GM10847 (cell line): ENCODE results near the gene METTL24.

Experiments
- POLR2A ChIP-seq: IDR thresholded peaks from 2 replicates; pipeline ENCODE4 v1.6.1; 2011; ENCODE audit not compliant: insufficient read length; ENCODE audit errors: extremely low read depth

METTL24 gene

DNA sequence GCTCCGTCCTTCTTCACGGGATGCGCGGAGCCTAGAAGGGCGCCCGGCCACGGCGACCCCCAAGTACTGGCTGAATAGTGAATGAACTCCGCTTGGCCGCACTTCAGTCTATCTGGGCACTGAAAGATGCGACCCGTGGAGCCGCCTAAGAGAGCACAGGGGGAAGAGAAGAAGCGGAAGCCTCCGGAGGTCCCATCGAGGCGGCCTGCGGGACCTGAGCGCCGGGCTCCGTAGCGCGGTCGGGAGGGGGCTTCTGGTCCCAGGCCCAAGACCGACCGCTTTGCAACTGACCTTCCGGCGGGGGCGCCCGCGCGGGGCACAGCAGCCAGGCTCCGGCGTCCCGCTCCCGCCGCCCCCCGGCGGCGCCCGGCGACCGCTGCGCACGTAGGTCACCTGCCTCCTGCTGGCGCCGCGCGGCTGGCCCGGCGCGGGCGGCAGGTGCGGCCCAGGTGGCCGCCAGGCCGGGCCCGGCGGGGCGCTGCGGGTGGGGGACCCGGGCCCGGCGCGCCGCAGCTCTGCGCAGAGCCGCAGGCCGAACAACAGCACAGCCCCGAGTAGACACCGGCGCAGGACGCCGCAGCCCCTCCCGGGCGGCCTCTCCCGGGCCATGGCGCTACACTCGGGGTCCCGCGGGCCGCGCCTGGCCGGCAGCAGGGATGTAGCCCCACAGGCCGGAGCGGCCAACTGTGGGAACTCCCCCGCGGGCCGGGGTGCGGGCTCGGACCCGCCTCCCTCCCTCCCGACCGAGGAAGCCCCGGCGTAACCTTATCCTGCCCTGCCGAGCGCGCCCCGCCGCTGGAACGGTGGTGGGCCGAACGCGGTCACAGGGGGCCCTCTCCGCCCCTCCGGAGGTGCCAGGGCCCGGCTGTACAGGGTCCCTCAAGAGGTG lies at the start of gene METTL24:
Gene METTL24, minus strand, starts transcription at position 686 of the 889 bp plus-strand sequence. Its CDS starts 77 bp downstream, at position 609.
- no peak for TF ChIP-seq POLR2A

GRCh38 chr6:110404607-110405006 lies 46.5 kb upstream of the METTL24 start:
- TF ChIP-seq POLR2A, result no peak

DNA sequence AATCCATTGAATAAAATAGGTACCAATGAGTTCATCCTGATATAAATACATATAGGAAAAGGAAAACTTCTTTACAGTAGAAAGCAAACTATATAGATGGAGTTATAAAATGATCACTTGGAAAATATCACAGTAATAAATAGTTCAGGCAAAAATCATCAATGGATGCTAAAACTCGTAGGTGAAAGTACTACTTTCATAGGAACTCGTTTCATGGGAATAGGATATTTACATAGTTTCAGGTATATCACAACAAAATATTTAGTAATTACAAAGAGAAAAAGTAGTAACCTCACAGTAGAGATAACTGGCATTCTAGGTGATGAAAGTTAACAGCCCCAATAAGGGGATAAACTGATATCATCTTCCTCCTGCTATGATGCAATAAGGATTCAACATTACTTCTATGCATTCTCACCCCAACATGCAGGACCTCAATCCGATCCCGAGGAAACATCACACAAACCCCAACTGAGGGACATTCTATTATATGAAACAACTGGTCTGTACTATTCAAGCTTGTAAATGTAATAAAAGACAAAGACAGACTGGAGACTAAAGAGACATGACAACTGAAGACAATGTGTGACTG lies 43.5 kb upstream of the METTL24 start:
- no peak for TF ChIP-seq POLR2A

DNA sequence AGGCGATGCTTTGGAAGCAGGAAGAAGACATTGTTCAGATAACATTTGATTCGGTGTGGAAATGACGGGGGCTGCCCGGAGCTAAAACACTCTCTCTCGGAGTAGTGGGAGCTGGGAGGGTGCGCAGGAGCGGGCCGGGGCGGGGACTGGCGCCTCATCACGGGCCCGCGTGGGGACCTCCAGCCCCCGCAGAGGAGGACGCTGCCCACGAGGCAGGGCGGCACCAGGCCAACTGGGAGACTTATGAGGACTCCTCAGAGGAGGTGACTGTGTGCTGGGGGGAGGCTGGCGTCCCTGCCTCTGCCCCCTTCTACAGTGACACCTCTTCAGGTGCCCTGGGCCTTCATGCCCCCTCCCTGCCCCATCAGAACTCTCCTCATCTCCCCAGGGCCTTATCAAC lies 42.1 kb upstream of the METTL24 start:
- TF ChIP-seq POLR2A, result no peak

DNA sequence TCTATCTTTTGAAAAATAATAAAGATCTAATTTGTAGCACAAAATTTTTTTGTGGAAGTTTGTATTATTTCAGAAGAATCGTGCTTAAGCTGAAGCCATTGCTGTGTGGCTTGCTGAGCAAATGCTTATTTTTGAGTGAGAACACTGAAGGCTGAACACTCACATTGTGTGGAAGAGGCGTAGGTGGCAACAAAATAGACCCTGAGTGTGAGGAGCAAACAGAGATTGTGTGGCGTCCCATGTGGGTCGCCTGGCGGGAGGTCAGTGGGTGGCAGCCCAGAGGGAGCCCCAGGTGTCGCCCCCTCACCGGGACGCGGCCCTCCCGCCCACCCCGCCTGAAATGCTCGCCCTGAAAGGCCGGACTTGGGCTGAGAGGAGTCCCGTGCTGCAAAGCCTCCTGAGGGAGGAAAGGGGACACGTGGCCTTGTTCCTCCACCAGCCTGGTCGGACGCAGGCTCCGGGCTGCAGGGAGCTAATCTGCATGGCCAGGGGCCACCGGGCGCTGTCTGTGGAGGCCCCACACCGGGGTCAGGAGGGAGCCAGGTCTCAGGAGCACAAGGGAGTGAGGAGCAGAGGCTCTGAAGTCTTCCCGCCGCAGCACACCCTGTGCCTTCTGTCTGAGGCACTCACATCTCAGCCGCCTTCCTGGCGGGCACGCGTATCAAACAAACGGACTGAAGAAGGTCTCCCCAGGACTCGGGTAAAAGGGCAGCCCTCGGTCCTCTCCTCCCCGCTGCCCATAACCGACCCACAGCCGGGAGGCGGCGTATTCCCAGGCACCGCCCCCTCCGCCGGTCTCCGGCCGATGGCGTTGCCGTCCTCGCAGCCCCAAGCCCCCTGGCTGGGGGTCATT lies 41.3 kb upstream of the METTL24 start:
- no peak for TF ChIP-seq POLR2A

- TF ChIP-seq POLR2A, result no peak
These were observed 40.6 kb upstream of the METTL24 start for GRCh38 chr6:110398778-110399177.

DNA sequence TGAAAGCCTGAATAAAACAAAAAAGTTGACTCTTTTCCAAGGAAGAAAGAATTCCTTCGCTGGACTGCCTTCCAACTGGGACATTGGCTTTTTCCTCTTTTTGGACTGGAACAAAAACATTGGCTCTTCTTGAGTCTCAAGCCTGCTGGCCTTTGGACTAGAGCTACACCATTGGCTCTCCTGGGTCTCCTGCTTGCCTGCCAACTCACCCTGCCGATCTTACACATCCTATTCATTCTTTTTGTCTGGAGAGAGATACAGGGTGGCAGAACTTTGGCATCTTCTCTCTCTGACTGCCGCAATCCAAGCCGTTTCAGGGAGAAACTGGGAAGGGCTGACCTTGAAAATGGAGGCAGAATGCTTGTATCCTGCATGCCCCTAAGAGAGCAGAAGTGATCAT lies 37.1 kb upstream of the METTL24 start:
- TF ChIP-seq POLR2A, result no peak

GRCh38 chr6:110394409-110394808 lies 36.3 kb upstream of the METTL24 start:
- no peak for TF ChIP-seq POLR2A

DNA sequence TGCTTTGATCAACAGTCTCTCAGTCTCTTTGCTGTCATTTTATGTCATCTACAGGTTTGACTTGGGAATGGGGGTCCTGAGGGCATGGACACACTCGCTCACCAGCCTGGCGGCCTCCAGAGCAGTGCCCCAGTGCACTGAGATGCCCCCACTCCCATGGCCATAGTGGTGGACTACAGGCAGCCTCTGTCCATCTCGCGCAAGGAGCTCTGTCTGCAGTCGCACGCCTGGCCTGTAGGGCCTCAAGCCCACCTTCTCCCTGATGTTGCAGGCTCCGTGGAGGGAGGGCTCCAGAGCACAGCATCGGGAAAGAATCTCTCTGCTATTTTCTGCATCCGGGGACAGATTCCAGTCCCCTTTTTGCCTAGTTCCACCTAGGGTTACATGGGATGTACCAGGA lies 34.6 kb upstream of the METTL24 start:
- no peak for TF ChIP-seq POLR2A

- TF ChIP-seq POLR2A, result no peak
These were observed 32.3 kb upstream of the METTL24 start for GRCh38 chr6:110390404-110390803.

GRCh38 chr6:110389689-110390382 lies 31.7 kb upstream of the METTL24 start:
- no peak for TF ChIP-seq POLR2A

DNA sequence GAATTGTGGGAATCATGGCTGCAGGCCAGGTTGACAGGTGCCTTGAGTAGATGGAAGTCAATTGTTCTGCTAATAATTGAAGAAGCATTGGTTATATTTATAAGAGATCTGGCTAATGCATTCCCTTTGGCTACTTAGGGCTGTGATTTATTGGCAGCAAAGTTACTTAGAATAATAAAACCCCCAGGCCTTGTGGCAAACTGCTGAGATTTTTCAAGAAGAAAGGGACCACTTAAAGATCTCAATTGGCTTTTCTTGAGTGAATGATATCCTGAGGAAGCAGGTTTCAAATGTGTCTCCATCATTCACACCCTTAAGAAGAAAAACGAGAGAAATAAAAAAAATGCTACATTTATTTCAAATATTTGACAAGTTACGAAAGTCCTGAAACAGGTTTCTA lies 29.8 kb upstream of the METTL24 start:
- TF ChIP-seq POLR2A, result no peak

GRCh38 chr6:110385458-110385863 lies 27.3 kb upstream of the METTL24 start:
- no peak for TF ChIP-seq POLR2A

DNA sequence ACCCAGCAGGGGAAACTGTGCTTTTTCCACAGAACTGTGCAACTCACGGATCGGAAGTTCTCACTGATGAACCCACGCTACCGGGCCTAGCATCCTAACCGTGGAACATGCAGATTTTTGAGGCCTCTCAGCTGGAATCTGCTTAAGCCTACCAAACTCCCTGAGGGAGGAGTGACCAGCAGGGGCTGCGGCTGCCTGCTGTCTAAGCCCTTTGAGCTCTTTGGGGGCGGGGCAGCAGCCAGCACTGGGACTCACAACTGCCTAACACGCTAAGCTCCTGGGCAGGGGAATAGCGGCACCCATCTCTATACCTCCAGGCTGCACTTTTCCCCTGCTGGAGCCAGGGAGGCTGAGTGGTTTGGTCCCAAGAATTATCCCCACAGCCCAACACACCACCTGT lies 20.4 kb upstream of the METTL24 start:
- no peak for TF ChIP-seq POLR2A

DNA sequence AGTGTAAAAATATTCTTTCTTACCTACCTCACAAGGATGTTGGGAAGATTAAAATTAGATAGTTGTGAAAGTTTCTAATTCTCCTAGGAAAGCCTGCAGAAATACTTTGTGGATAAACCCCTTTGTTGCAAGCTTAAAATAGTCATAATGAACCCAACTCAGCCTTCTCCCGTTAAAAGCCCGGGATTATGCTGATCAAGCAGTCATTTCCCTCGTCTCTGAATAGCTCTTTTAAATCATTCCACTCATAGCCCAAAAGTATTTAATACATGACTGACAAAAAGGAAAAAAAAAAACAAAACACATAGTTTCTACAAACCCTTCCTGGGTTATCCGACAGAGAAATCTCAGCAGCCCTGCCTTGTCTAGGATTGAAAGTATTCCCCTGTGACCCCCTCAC lies 10.9 kb upstream of the METTL24 start:
- no peak for TF ChIP-seq POLR2A

- no peak for TF ChIP-seq POLR2A
These were observed 10.1 kb upstream of the METTL24 start for GRCh38 chr6:110368284-110368683.

DNA sequence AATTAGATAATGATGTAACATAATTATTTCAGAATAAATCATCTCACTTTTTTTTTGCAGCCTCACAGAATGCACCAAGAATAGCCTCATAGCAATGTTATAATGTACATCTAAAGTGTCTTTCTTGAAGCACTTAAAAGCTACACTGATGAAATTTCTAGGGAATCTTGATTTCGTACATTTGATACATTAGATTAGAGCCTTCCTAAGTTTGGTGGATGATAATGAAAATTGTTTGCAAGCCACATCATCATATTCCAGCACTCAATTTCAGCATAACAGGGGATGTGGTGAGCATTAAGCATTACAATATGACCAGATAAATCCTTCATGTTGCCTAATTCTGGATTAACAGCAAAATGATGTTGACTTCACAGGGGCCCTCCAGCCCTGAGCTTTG lies 9.7 kb upstream of the METTL24 start:
- no peak for TF ChIP-seq POLR2A
